Measurements from ENCODE around the gene TEN1. TPM values are rescaled to one million over a fixed set of nuclear protein-coding genes. Genes with fewer than 3 reads are reported as not detected.

TEN1 gene
- total and polyA plus RNA-seq, 5 donors from 2014 or later, result 17.3 to 26.1 (median 21.2) TPM

GRCh38 chr17:76008630-76009425 lies 29.8 kb downstream of the TEN1 start:
- peaks cover 0 to 10% (median 3%) of the 10 kb centered on the region in 4 donors for H3K4me1 Mint-ChIP-seq
- peak overlapping the region in 1 of 3 donors; percentile 42 for H3K27ac Mint-ChIP-seq
- DNase-seq (no peak), ATAC-seq (ENCODE audit: low read depth in 2 of 2) (no peak)
- H3K36me3 Mint-ChIP-seq, result peaks cover 7% of the 10 kb centered on the region
- H3K9me3 Mint-ChIP-seq, result no peaks in the 10 kb centered on the region
- no peaks in the 10 kb centered on the region for H3K27me3 ChIP-seq (ENCODE audit: control insufficient read depth, insufficient read depth, low read length)
- no peaks in the 10 kb centered on the region for H3K36me3 ChIP-seq (ENCODE audit: control insufficient read depth, insufficient read depth, low read length)
- no peaks in the 10 kb centered on the region for H3K9me3 ChIP-seq (ENCODE audit: control insufficient read depth in 2 of 2, low read length in 2 of 2)
- H3K4me3 Mint-ChIP-seq, result no peak overlapping the region
- H3K27ac ChIP-seq (ENCODE audit: insufficient read depth, low read length, poor library complexity, severe bottlenecking), result no peak overlapping the region
- H3K4me3 ChIP-seq (ENCODE audit: low read depth, low read length), result no peak overlapping the region
- H3K27me3 Mint-ChIP-seq, result no peaks in the 10 kb centered on the region
- peaks cover under 1% of the 10 kb centered on the region for H3K4me1 ChIP-seq (ENCODE audit: control insufficient read depth, insufficient read depth, low read length, poor library complexity, severe bottlenecking)

GRCh38 chr17:76009447-76009846 lies 30.4 kb downstream of the TEN1 start:
- Histone ChIP-seq H3K36me3 (ENCODE audit: control insufficient read depth, insufficient read depth, low read length) (no peaks in the 10 kb centered on the region), H3K27me3 (ENCODE audit: control insufficient read depth, insufficient read depth, low read length) (no peaks in the 10 kb centered on the region), H3K9me3 (ENCODE audit: control insufficient read depth in 2 of 2, low read length in 2 of 2) (no peaks in the 10 kb centered on the region), H3K27ac (ENCODE audit: insufficient read depth, low read length, poor library complexity, severe bottlenecking) (no peak overlapping the region), H3K4me3 (ENCODE audit: low read depth, low read length) (no peak overlapping the region), H3K4me1 (ENCODE audit: control insufficient read depth, insufficient read depth, low read length, poor library complexity, severe bottlenecking) (peaks cover 7% of the 10 kb centered on the region)
- H3K36me3 Mint-ChIP-seq, result peaks cover 7% of the 10 kb centered on the region
- no peaks in the 10 kb centered on the region for H3K9me3 Mint-ChIP-seq
- peaks cover 2 to 16% (median 6%) of the 10 kb centered on the region in 4 donors for H3K4me1 Mint-ChIP-seq
- H3K27me3 Mint-ChIP-seq, result no peaks in the 10 kb centered on the region
- H3K4me3 Mint-ChIP-seq, result no peak overlapping the region
- DNase-seq (no peak), ATAC-seq (ENCODE audit: low read depth in 2 of 2) (no peak)
- H3K27ac Mint-ChIP-seq, result peak overlapping the region in 1 of 3 donors; percentile 42

- H3K27me3 Mint-ChIP-seq, result no peaks in the 10 kb centered on the region
- no peak for ATAC-seq (ENCODE audit: low read depth in 2 of 2)
- peaks cover 7% of the 10 kb centered on the region for H3K36me3 Mint-ChIP-seq
- H3K9me3 Mint-ChIP-seq, result no peaks in the 10 kb centered on the region
- DNase-seq, result no peak
- Histone ChIP-seq H3K9me3 (ENCODE audit: control insufficient read depth in 2 of 2, low read length in 2 of 2) (no peaks in the 10 kb centered on the region), H3K27ac (ENCODE audit: insufficient read depth, low read length, poor library complexity, severe bottlenecking) (no peak overlapping the region), H3K36me3 (ENCODE audit: control insufficient read depth, insufficient read depth, low read length) (no peaks in the 10 kb centered on the region), H3K4me3 (ENCODE audit: low read depth, low read length) (no peak overlapping the region), H3K27me3 (ENCODE audit: control insufficient read depth, insufficient read depth, low read length) (no peaks in the 10 kb centered on the region), H3K4me1 (ENCODE audit: control insufficient read depth, insufficient read depth, low read length, poor library complexity, severe bottlenecking) (peaks cover 9% of the 10 kb centered on the region)
- H3K27ac Mint-ChIP-seq, result no peak overlapping the region
- H3K4me3 Mint-ChIP-seq, result peak overlapping the region in 1 of 4 donors; percentile 47
- H3K4me1 Mint-ChIP-seq, result peaks cover 2 to 20% (median 6%) of the 10 kb centered on the region in 4 donors
Measured at GRCh38 chr17:76009969-76010661, 31.1 kb downstream of the TEN1 start.

GRCh38 chr17:76011951-76012350 lies 32.9 kb downstream of the TEN1 start:
- ATAC-seq (ENCODE audit: low read depth in 2 of 2), result no peak
- H3K27ac ChIP-seq (ENCODE audit: insufficient read depth, low read length, poor library complexity, severe bottlenecking), result no peak overlapping the region
- Mint-ChIP-seq H3K9me3 (no peaks in the 10 kb centered on the region), H3K4me1 (peaks cover 0 to 13% (median 4%) of the 10 kb centered on the region in 4 donors), H3K27me3 (no peaks in the 10 kb centered on the region), H3K4me3 (no peak overlapping the region), H3K36me3 (no peaks in the 10 kb centered on the region), H3K27ac (no peak overlapping the region)
- DNase-seq, result no peak
- no peaks in the 10 kb centered on the region for H3K36me3 ChIP-seq (ENCODE audit: control insufficient read depth, insufficient read depth, low read length)
- peaks cover 9% of the 10 kb centered on the region for H3K4me1 ChIP-seq (ENCODE audit: control insufficient read depth, insufficient read depth, low read length, poor library complexity, severe bottlenecking)
- no peaks in the 10 kb centered on the region for H3K9me3 ChIP-seq (ENCODE audit: control insufficient read depth in 2 of 2, low read length in 2 of 2)
- H3K4me3 ChIP-seq (ENCODE audit: low read depth, low read length), result no peak overlapping the region
- H3K27me3 ChIP-seq (ENCODE audit: control insufficient read depth, insufficient read depth, low read length), result no peaks in the 10 kb centered on the region

- peaks cover 0 to 13% (median 4%) of the 10 kb centered on the region in 4 donors for H3K4me1 Mint-ChIP-seq
- H3K27ac Mint-ChIP-seq, result no peak overlapping the region
- no peaks in the 10 kb centered on the region for H3K27me3 Mint-ChIP-seq
- Histone ChIP-seq H3K27me3 (ENCODE audit: control insufficient read depth, insufficient read depth, low read length) (no peaks in the 10 kb centered on the region), H3K36me3 (ENCODE audit: control insufficient read depth, insufficient read depth, low read length) (no peaks in the 10 kb centered on the region), H3K4me1 (ENCODE audit: control insufficient read depth, insufficient read depth, low read length, poor library complexity, severe bottlenecking) (peaks cover 9% of the 10 kb centered on the region), H3K27ac (ENCODE audit: insufficient read depth, low read length, poor library complexity, severe bottlenecking) (no peak overlapping the region), H3K4me3 (ENCODE audit: low read depth, low read length) (no peak overlapping the region), H3K9me3 (ENCODE audit: control insufficient read depth in 2 of 2, low read length in 2 of 2) (no peaks in the 10 kb centered on the region)
- no peak overlapping the region for H3K4me3 Mint-ChIP-seq
- H3K36me3 Mint-ChIP-seq, result no peaks in the 10 kb centered on the region
- DNase-seq (no peak), ATAC-seq (ENCODE audit: low read depth in 2 of 2) (no peak)
- no peaks in the 10 kb centered on the region for H3K9me3 Mint-ChIP-seq
Measured at GRCh38 chr17:76013377-76013932, 34.4 kb downstream of the TEN1 start.

GRCh38 chr17:76014100-76014924 lies 35.3 kb downstream of the TEN1 start:
- H3K4me1 Mint-ChIP-seq, result peaks cover 0 to 13% (median 4%) of the 10 kb centered on the region in 4 donors
- Histone ChIP-seq H3K27ac (ENCODE audit: insufficient read depth, low read length, poor library complexity, severe bottlenecking) (no peak overlapping the region), H3K27me3 (ENCODE audit: control insufficient read depth, insufficient read depth, low read length) (no peaks in the 10 kb centered on the region), H3K9me3 (ENCODE audit: control insufficient read depth in 2 of 2, low read length in 2 of 2) (no peaks in the 10 kb centered on the region), H3K4me1 (ENCODE audit: control insufficient read depth, insufficient read depth, low read length, poor library complexity, severe bottlenecking) (peaks cover 9% of the 10 kb centered on the region), H3K36me3 (ENCODE audit: control insufficient read depth, insufficient read depth, low read length) (no peaks in the 10 kb centered on the region), H3K4me3 (ENCODE audit: low read depth, low read length) (no peak overlapping the region)
- H3K27ac Mint-ChIP-seq, result peak overlapping the region in 2 of 3 donors; percentile 26 to 73
- ATAC-seq (ENCODE audit: low read depth in 2 of 2) (peak; percentile 87 to 93), DNase-seq (peak; percentile 68 to 84 (median 79))
- peak overlapping the region in 1 of 4 donors; percentile 57 for H3K4me3 Mint-ChIP-seq
- no peaks in the 10 kb centered on the region for H3K9me3 Mint-ChIP-seq
- H3K27me3 Mint-ChIP-seq, result no peaks in the 10 kb centered on the region
- H3K36me3 Mint-ChIP-seq, result no peaks in the 10 kb centered on the region

GRCh38 chr17:76014925-76015261 lies 35.9 kb downstream of the TEN1 start:
- peaks cover 0 to 13% (median 4%) of the 10 kb centered on the region in 4 donors for H3K4me1 Mint-ChIP-seq
- H3K36me3 ChIP-seq (ENCODE audit: control insufficient read depth, insufficient read depth, low read length), result no peaks in the 10 kb centered on the region
- H3K27ac ChIP-seq (ENCODE audit: insufficient read depth, low read length, poor library complexity, severe bottlenecking), result no peak overlapping the region
- H3K9me3 Mint-ChIP-seq, result no peaks in the 10 kb centered on the region
- H3K27me3 Mint-ChIP-seq, result no peaks in the 10 kb centered on the region
- peaks cover 9% of the 10 kb centered on the region for H3K4me1 ChIP-seq (ENCODE audit: control insufficient read depth, insufficient read depth, low read length, poor library complexity, severe bottlenecking)
- no peaks in the 10 kb centered on the region for H3K36me3 Mint-ChIP-seq
- H3K27me3 ChIP-seq (ENCODE audit: control insufficient read depth, insufficient read depth, low read length), result no peaks in the 10 kb centered on the region
- no peaks in the 10 kb centered on the region for H3K9me3 ChIP-seq (ENCODE audit: control insufficient read depth in 2 of 2, low read length in 2 of 2)
- no peak for DNase-seq
- ATAC-seq (ENCODE audit: low read depth in 2 of 2), result no peak
- no peak overlapping the region for H3K4me3 Mint-ChIP-seq
- H3K27ac Mint-ChIP-seq, result no peak overlapping the region
- no peak overlapping the region for H3K4me3 ChIP-seq (ENCODE audit: low read depth, low read length)
